Measurements from ENCODE around the gene BIN1. TPM values are rescaled to one million over a fixed set of nuclear protein-coding genes. Genes with fewer than 3 reads are reported as not detected.

BIN1 gene
- total RNA-seq, 2 donors from 2014 or later = 24.9 to 30.1 TPM

DNA sequence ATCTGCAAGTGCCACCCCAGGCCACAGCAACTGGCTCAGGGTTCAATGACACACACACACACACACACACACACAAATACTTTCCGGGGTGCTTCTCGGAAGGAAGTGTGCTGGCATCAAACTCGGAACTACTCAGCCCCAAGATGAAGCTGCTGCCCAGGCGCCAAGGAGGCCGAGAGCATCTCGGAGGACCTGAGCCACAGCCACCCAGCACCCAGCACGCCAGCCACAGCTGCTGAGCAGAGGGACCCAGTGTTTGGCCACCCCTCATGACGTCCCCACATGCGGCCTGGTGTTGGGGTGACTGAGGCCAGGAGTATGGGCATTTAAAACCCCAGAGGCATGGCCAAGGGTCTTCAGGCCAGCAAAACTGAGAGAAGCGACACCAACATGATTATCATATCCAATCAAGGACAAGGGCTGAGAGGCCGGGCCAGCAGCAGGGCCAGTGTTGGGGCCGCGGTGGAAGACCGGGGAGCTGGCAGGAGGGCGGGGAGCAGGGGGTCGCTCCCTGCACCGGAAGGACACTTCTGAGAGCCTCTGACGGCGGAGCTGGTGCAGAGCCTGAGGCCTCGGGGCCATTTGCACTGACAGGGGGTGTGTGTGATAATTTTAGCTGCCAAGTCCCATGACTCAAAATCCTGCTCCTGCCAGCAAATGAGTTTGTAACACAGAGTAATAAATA, 61.8 kb downstream of the BIN1 start:
- no peaks in the 10 kb centered on the region for H3K4me1 ChIP-seq (ENCODE audit: control insufficient read depth in 1 of 2, low read depth in 2 of 2)

DNA sequence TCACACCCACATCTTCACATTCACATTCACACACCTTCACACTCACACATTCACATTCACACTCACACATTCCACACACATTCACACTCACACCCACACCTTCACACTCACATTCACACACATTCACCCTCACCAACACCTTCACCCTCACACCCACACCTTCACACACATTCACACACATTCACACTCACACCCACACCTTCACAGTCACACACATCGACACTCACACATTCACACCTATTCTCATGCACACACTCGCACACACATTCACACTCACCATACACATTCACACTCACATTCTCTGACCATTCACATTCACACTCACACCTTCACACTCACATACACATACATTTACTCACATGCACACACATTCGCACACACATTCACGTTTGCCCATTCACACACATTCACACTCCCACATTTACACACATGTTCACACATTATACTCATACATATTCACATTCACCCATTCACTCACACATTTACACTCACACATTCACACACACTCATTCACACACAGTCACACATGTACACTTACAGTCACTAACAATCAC, 62.7 kb downstream of the BIN1 start:
- TF ChIP-seq, protein P1, sequence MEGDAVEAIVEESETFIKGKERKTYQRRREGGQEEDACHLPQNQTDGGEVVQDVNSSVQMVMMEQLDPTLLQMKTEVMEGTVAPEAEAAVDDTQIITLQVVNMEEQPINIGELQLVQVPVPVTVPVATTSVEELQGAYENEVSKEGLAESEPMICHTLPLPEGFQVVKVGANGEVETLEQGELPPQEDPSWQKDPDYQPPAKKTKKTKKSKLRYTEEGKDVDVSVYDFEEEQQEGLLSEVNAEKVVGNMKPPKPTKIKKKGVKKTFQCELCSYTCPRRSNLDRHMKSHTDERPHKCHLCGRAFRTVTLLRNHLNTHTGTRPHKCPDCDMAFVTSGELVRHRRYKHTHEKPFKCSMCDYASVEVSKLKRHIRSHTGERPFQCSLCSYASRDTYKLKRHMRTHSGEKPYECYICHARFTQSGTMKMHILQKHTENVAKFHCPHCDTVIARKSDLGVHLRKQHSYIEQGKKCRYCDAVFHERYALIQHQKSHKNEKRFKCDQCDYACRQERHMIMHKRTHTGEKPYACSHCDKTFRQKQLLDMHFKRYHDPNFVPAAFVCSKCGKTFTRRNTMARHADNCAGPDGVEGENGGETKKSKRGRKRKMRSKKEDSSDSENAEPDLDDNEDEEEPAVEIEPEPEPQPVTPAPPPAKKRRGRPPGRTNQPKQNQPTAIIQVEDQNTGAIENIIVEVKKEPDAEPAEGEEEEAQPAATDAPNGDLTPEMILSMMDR (IDR thresholded peaks at IDR 0.05) = no peak
- no peaks in the 10 kb centered on the region for H3K27me3 ChIP-seq (replicated peaks; ENCODE audit: insufficient read depth)
- DNase-seq (ENCODE audit: low spot score) (no peak), ATAC-seq (ENCODE audit: insufficient number of reproducible peaks, low FRiP score, low read depth) (no peak)
- no peak overlapping the region for H3K4me3 ChIP-seq
- H3K4me1 ChIP-seq (ENCODE audit: control insufficient read depth in 1 of 2, low read depth in 2 of 2) = no peaks in the 10 kb centered on the region
- H3K9me3 ChIP-seq = no peaks in the 10 kb centered on the region
- H3K36me3 ChIP-seq = no peaks in the 10 kb centered on the region
- no peak overlapping the region for H3K27ac ChIP-seq

More for the DNA sequence above, 61.8 kb downstream of the BIN1 start:
- TF ChIP-seq, protein P1 (IDR thresholded peaks at IDR 0.05) = no peak
- H3K9me3 ChIP-seq = no peaks in the 10 kb centered on the region
- H3K27me3 ChIP-seq (replicated peaks; ENCODE audit: insufficient read depth) = no peaks in the 10 kb centered on the region
- H3K27ac ChIP-seq = no peak overlapping the region
- no peak overlapping the region for H3K4me3 ChIP-seq
- no peak for ATAC-seq (ENCODE audit: insufficient number of reproducible peaks, low FRiP score, low read depth)
- no peak for DNase-seq (ENCODE audit: low spot score)
- H3K36me3 ChIP-seq = no peaks in the 10 kb centered on the region

- Histone ChIP-seq H3K4me1 (ENCODE audit: control insufficient read depth in 1 of 2, low read depth in 2 of 2) (no peaks in the 10 kb centered on the region), H3K27ac (no peak overlapping the region), H3K4me3 (no peak overlapping the region), H3K36me3 (no peaks in the 10 kb centered on the region), H3K27me3 (replicated peaks; ENCODE audit: insufficient read depth) (no peaks in the 10 kb centered on the region), H3K9me3 (no peaks in the 10 kb centered on the region)
- DNase-seq (ENCODE audit: low spot score) = no peak
- TF ChIP-seq, protein P1 (IDR thresholded peaks at IDR 0.05) = no peak
- ATAC-seq (ENCODE audit: insufficient number of reproducible peaks, low FRiP score, low read depth) = no peak
Observed at GRCh38 chr2:127043367-127044164, 63.4 kb downstream of the BIN1 start.

- DNase-seq (ENCODE audit: low spot score) = no peak
- ATAC-seq (ENCODE audit: insufficient number of reproducible peaks, low FRiP score, low read depth) = no peak
- TF ChIP-seq, protein P1 (IDR thresholded peaks at IDR 0.05) = no peak
Observed at GRCh38 chr2:127041259-127041970, 65.5 kb downstream of the BIN1 start.

GRCh38 chr2:127040169-127040568, 66.8 kb downstream of the BIN1 start:
- TF ChIP-seq, protein P1 (IDR thresholded peaks at IDR 0.05) = no peak
- H3K36me3 ChIP-seq = no peaks in the 10 kb centered on the region
- DNase-seq (ENCODE audit: low spot score) = no peak
- ATAC-seq (ENCODE audit: insufficient number of reproducible peaks, low FRiP score, low read depth) = no peak
- H3K27ac ChIP-seq = no peak overlapping the region
- H3K27me3 ChIP-seq (replicated peaks; ENCODE audit: insufficient read depth) = no peaks in the 10 kb centered on the region
- H3K4me3 ChIP-seq = no peak overlapping the region
- H3K9me3 ChIP-seq = no peaks in the 10 kb centered on the region
- no peaks in the 10 kb centered on the region for H3K4me1 ChIP-seq (ENCODE audit: control insufficient read depth in 1 of 2, low read depth in 2 of 2)

More at GRCh38 chr2:127041259-127041970, 65.5 kb downstream of the BIN1 start:
- H3K4me1 ChIP-seq (ENCODE audit: control insufficient read depth in 1 of 2, low read depth in 2 of 2) = no peaks in the 10 kb centered on the region
- no peaks in the 10 kb centered on the region for H3K36me3 ChIP-seq
- no peak overlapping the region for H3K4me3 ChIP-seq
- no peak overlapping the region for H3K27ac ChIP-seq
- H3K27me3 ChIP-seq (replicated peaks; ENCODE audit: insufficient read depth) = no peaks in the 10 kb centered on the region
- H3K9me3 ChIP-seq = no peaks in the 10 kb centered on the region
